Large intestine (tissue), 3 donors: ENCODE measurements around the gene GPSM3. TPM values are rescaled to one million over a fixed set of nuclear protein-coding genes. Genes with fewer than 3 reads are reported as not detected.
"Not testable (repeated sequence)": the region's sequence is repeated elsewhere in the genome, so short reads cannot be mapped to it uniquely, and the experiment has no call there.

ENCODE experiments used
- DNase-seq, 2 donors: peaks; one replicate each; pipeline versions ENCODE4 v3.0.0 to v3.0.0-alpha.2; 2013
- H3K27ac ChIP-seq: one replicate; pipeline ENCODE4 v1.5.1; 2013; ENCODE audit warnings: low read length
- H3K27me3 ChIP-seq: 2 replicates; pipeline ENCODE4 v1.6.1; 2013; ENCODE audit warnings: low read length; ENCODE audit not compliant: control insufficient read depth, insufficient read depth
- H3K36me3 ChIP-seq: 2 replicates; pipeline ENCODE4 v1.6.1; 2013; ENCODE audit warnings: low read length; ENCODE audit not compliant: control insufficient read depth, insufficient read depth
- H3K4me1 ChIP-seq: one replicate; pipeline ENCODE4 v1.6.1; 2013; ENCODE audit warnings: low read length; ENCODE audit not compliant: control insufficient read depth, insufficient read depth
- H3K4me3 ChIP-seq: one replicate; pipeline ENCODE4 v1.5.1; 2013; ENCODE audit warnings: low read length
- H3K9me3 ChIP-seq: one replicate; pipeline ENCODE4 v1.6.1; 2013; ENCODE audit warnings: mild to moderate bottlenecking, low read depth, low read length, moderate library complexity; ENCODE audit not compliant: control insufficient read depth
- WGBS: methylation state at CpG from one replicate; pipeline ENCODE4 v1.1.5; 2013; ENCODE audit warnings: low lambda C conversion rate; ENCODE audit not compliant: insufficient coverage; 5-methylcytosine and 5-hydroxymethylcytosine counted together
- polyA plus RNA-seq: library from polyadenylated mRNA; unstranded; fragments of 120-200 nt; gene quantifications from one replicate; pipeline ENCODE4 v1.2.1, GENCODE V29; 2013

Gene GPSM3
- polyA plus RNA-seq, 1 donor = 14.3 TPM

DNA sequence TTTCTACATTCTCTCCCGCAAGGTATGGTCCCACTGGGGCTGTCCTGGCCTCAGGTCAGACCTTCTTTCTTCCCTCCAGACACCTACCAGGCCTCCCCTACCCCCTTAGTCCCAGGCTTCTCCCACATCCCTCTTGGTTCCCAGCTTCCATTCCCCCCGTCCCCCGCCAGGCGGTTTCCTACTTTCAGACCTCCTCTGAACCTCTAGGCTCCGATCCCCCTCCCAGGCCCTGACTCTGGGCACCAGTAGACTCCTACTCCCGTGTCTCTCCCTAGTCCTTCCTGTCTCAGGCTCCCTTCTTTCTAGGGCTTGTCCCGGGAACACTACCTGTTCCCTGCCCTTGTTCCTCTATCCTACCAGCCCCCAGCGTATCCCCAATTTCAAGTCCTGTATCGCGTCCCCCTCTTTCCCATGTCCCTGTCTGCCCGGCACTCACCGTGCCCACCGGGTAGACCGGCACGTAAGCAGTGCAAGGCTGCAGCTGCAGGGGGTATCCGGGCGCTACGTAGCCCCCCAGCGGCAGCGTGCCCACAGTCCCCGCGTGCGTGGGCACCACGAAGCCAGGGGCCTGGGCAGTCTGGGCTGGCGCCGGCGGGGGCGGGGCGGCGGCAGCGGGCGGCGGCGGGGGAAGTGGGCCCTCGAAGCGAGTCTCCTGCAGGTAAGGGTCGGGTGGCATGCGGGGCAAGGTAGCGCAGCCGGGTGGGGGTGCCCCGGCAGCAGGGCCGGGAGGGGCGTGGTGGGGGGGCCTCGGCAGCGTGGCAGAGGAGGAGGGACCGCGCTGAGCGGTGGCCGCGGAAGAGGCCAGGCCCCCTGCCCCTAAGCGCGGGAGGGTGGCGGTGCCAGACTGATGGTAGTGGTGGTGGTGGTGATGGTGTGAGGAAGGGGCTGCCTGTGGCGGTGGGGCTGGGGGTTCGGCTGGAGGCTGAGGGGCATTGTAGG is 42.2 kb downstream of the GPSM3 start:
- Histone ChIP-seq H3K27me3 (peaks cover 11% of the 10 kb centered on the region), H3K27ac (no peak overlapping the region), H3K4me1 (peaks cover 30% of the 10 kb centered on the region), H3K36me3 (no peaks in the 10 kb centered on the region), H3K4me3 (no peak overlapping the region), H3K9me3 (peaks cover 7% of the 10 kb centered on the region)
- 80% methylated on average over 2 of the region's 55 CpGs for WGBS
- DNase-seq = no peak

DNA sequence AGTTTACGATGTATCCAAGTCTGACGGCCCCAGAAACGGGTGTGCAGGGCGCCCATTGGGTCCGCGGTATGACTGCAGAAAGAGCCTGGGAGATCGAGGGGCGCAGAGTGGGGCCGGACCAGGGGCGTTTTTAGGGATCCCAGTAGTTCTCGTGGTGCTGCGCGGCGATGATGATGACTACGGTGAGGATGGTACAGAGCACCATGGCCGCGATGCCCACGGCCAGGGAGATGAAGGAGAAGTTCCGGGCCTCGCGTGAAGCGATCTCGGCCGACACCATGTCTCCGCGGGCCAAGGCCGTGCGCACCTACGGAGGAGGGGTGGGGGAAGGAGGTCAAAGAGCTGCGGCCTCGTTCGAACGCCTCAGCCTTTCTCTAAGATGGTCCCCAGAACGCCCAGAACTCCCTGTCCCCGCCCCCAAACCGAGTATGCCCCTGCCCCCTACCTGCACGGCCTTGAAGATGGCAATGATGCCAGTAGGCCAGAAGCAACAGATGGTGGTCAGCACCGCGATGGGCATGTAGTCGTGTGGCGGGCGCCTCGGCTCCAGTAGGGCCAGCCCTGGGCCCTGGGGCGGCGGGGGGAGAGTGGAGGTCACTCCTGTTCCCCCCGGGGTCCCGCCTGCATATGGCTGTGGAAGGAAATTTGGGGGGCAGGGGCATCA is 43.2 kb downstream of the GPSM3 start:
- Histone ChIP-seq H3K36me3 (no peaks in the 10 kb centered on the region), H3K4me1 (peaks cover 25% of the 10 kb centered on the region), H3K27me3 (peaks cover 11% of the 10 kb centered on the region), H3K27ac (no peak overlapping the region), H3K9me3 (peaks cover 7% of the 10 kb centered on the region), H3K4me3 (peak overlapping the region; percentile 41)
- no peak for DNase-seq
- no CpG with 5 or more reads among the region's 47 CpGs for WGBS

GRCh38 chr6:32148289-32149091 is 44.0 kb downstream of the GPSM3 start:
- Histone ChIP-seq H3K27ac (no peak overlapping the region), H3K27me3 (peaks cover 11% of the 10 kb centered on the region), H3K4me1 (peaks cover 25% of the 10 kb centered on the region), H3K4me3 (peak overlapping the region; percentile 41), H3K9me3 (peaks cover 7% of the 10 kb centered on the region), H3K36me3 (no peaks in the 10 kb centered on the region)
- peak; percentile 75 to 80 for DNase-seq
- no CpG with 5 or more reads among the region's 39 CpGs for WGBS

- DNase-seq = no peak
- no CpG with 5 or more reads among the region's 4 CpGs for WGBS
Measured at GRCh38 chr6:32147401-32148132, 44.9 kb downstream of the GPSM3 start.

DNA sequence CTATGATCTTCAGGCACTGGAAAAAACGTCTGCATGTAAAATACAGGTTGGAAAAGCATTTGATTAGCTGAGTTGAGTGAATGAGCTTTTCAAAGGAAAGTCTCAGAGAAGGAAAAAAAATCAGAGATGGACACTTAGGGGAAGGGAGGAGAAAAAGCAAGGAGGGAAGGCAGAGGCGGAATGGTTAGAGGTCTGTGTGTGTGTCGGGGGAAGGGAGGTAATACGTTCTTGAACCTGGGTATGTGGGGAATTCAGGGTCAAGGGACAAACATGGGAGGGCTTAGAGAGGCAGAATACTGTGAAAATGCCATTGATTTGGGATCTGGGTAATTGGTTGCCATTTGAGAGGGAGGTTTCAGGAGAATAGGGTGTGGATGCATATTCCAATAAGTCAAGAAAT is 45.8 kb downstream of the GPSM3 start:
- 83% methylated on average over 1 of the region's 4 CpGs for WGBS
- no peaks in the 10 kb centered on the region for H3K36me3 ChIP-seq
- H3K27me3 ChIP-seq = peaks cover 11% of the 10 kb centered on the region
- no peak overlapping the region for H3K4me3 ChIP-seq
- H3K9me3 ChIP-seq = peaks cover 7% of the 10 kb centered on the region
- no peak for DNase-seq
- no peak overlapping the region for H3K27ac ChIP-seq
- peaks cover 17% of the 10 kb centered on the region for H3K4me1 ChIP-seq

More at GRCh38 chr6:32147401-32148132, 44.9 kb downstream of the GPSM3 start:
- Histone ChIP-seq H3K27ac (no peak overlapping the region), H3K27me3 (peaks cover 11% of the 10 kb centered on the region), H3K9me3 (peaks cover 7% of the 10 kb centered on the region), H3K4me3 (no peak overlapping the region), H3K4me1 (peaks cover 17% of the 10 kb centered on the region), H3K36me3 (no peaks in the 10 kb centered on the region)

DNA sequence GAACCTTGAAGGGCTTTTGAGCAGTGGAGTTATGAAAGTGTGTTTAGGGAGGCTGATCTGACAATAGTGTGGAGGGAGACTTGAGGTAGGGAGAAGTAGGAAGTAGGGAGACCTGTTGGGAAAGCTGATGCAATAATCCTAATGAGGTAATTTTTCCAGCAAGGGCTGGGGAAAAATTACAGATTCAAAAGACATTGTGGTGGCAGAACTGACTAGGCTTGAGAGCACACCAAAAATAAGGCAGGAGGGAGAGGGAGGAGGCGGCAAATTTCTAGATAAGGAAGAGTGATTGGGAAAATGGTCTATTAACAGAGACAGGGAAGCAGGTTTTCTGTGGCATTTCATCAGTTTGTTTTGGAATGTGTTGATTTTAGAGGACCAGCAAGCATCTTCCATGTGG is 46.2 kb downstream of the GPSM3 start:
- Histone ChIP-seq H3K27me3 (peaks cover 11% of the 10 kb centered on the region), H3K4me1 (peaks cover 20% of the 10 kb centered on the region), H3K27ac (no peak overlapping the region), H3K36me3 (no peaks in the 10 kb centered on the region), H3K9me3 (peaks cover 7% of the 10 kb centered on the region), H3K4me3 (no peak overlapping the region)
- DNase-seq = peak in 1 of 2 donors; percentile 33
- WGBS = 83% methylated on average over 1 of the region's 1 CpG

DNA sequence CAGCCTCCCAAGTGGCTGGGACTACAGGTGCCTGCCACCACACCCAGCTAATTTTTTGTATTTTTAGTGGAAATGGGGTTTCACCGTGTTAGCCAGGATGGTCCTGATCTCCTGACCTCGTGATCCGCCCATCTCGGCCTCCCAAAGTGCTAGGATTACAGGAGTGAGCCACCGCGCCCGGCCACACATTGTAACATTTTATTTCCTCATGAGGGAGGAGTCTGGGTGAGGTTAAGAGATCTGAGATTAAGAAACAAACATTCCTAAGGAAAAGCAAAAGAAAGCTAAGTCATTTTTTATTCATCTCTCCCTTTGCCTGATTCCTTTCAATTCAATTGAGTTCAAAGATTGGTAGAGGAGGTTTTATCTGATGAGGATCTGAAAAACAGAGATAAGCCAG is 48.2 kb downstream of the GPSM3 start:
- peak in 1 of 2 donors; percentile 55 for DNase-seq
- peaks cover 26% of the 10 kb centered on the region for H3K4me1 ChIP-seq
- H3K4me3 ChIP-seq, H3K27me3 ChIP-seq, H3K36me3 ChIP-seq, H3K27ac ChIP-seq, H3K9me3 ChIP-seq: not testable (repeated sequence)
- WGBS = no CpG with 5 or more reads among the region's 7 CpGs

Other genes starting within 250 kb of the GPSM3 start
- 37.1 TPM for gene CFB, start 246.5 kb downstream of the GPSM3 start, polyA plus RNA-seq
- 77.7 TPM for gene NELFE, start 233.7 kb downstream of the GPSM3 start, polyA plus RNA-seq
- 52.6 TPM for gene SKIC2, start 233.5 kb downstream of the GPSM3 start, polyA plus RNA-seq
- 20.0 TPM for gene DXO, start 220.5 kb downstream of the GPSM3 start, polyA plus RNA-seq
- gene C4A, start 210.6 kb downstream of the GPSM3 start, polyA plus RNA-seq = 92.9 TPM
- gene C4B, start 177.8 kb downstream of the GPSM3 start, polyA plus RNA-seq = 91.2 TPM
- gene CYP21A2, start 154.2 kb downstream of the GPSM3 start, polyA plus RNA-seq = 1.5 TPM
- gene TNXB, start 83.3 kb downstream of the GPSM3 start, polyA plus RNA-seq = 17.5 TPM
- 84.4 TPM for gene ATF6B, start 64.4 kb downstream of the GPSM3 start, polyA plus RNA-seq
- gene FKBPL, start 62.4 kb downstream of the GPSM3 start, polyA plus RNA-seq = 5.1 TPM
- gene PRRT1, start 40.7 kb downstream of the GPSM3 start, polyA plus RNA-seq = 5.3 TPM
- gene PPT2, start 38.5 kb downstream of the GPSM3 start, polyA plus RNA-seq = 31.0 TPM
- 29.1 TPM for gene EGFL8, start 28.0 kb downstream of the GPSM3 start, polyA plus RNA-seq
- gene AGPAT1, start 16.6 kb downstream of the GPSM3 start, polyA plus RNA-seq = 109 TPM
- 85.7 TPM for gene RNF5, start 14.2 kb downstream of the GPSM3 start, polyA plus RNA-seq
- 14.9 TPM for gene AGER, start 8.4 kb downstream of the GPSM3 start, polyA plus RNA-seq
- 125 TPM for gene PBX2, start 2.4 kb downstream of the GPSM3 start, polyA plus RNA-seq
- 8.1 TPM for gene NOTCH4, start 31.4 kb upstream of the GPSM3 start, polyA plus RNA-seq
- gene TSBP1, start 179.3 kb upstream of the GPSM3 start, polyA plus RNA-seq = not detected
- gene BTNL2, start 214.5 kb upstream of the GPSM3 start, polyA plus RNA-seq = 0.18 TPM
- gene HLA-DRA, start 247.2 kb upstream of the GPSM3 start, polyA plus RNA-seq = 380 TPM